Measurements from ENCODE around the gene CAPN5. TPM values are rescaled to one million over a fixed set of nuclear protein-coding genes. Genes with fewer than 3 reads are reported as not detected.

Gene CAPN5
- total RNA-seq, 2 experiments from 2014 or later, result 5.1 to 6.9 TPM

DNA sequence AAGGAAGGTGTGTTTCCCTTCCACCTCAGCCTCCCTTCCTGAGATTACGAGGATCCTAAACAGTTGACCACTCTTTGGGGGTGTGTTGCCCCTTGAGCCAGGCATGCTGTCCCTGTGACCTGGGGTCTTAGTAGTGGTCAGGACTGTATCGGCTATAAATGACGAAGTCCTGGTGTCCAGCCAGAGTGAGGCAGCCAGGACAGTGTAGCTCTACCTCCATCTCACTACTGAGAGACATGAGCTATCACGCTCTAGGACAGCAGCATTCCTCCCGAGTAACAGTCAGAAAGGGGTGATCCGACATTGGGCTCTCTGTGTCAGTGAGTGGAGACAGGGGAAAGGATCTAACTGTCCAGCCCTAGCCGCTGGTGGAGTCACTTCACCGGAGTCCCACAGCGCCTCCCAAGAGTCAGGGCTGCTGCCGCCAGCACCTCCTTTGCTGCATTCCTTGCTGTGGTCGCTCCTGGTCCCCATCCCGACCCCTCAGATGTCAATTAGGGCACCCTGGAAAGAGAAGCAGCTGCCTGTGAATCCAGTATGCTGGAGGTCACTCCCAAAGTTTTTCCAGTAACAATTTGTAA lies 35.8 kb upstream of the CAPN5 start:
- Mint-ChIP-seq H3K4me3 (no peak overlapping the region), H3K27ac (no peak overlapping the region), H3K36me3 (ENCODE audit: low read depth) (no peaks in the 10 kb centered on the region), H3K27me3 (peaks cover 40% of the 10 kb centered on the region), H3K9me3 (no peaks in the 10 kb centered on the region), H3K4me1 (ENCODE audit: low read depth) (no peaks in the 10 kb centered on the region)
- no peaks in the 10 kb centered on the region for H3K36me3 ChIP-seq (ENCODE audit: insufficient read depth, low read length)
- DNase-seq (no peak), ATAC-seq (ENCODE audit: poor library complexity) (no peak)
- intact Hi-C loops (cut with DNase I, micrococcal nuclease), result no loop called here
- no peak overlapping the region for H3K4me3 ChIP-seq (ENCODE audit: low read length)
- no peaks in the 10 kb centered on the region for H3K9me3 ChIP-seq (ENCODE audit: control insufficient read depth in 1 of 2, insufficient read depth in 1 of 2, low read length in 2 of 2)
- H3K27ac ChIP-seq (ENCODE audit: low read depth in 1 of 2, low read length in 2 of 2), result no peak overlapping the region
- ChIA-PET CTCF (no interaction called here), POLR2A (no interaction called here)
- peaks cover 0 to 20% of the 10 kb centered on the region in 2 experiments for H3K27me3 ChIP-seq (ENCODE audit: control insufficient read depth in 1 of 2, insufficient read depth in 2 of 2, low read length in 2 of 2)
- no peak for TF ChIP-seq CTCF (IDR thresholded peaks at IDR 0.05)
- H3K4me1 ChIP-seq (ENCODE audit: insufficient read depth, low read length), result no peaks in the 10 kb centered on the region

DNA sequence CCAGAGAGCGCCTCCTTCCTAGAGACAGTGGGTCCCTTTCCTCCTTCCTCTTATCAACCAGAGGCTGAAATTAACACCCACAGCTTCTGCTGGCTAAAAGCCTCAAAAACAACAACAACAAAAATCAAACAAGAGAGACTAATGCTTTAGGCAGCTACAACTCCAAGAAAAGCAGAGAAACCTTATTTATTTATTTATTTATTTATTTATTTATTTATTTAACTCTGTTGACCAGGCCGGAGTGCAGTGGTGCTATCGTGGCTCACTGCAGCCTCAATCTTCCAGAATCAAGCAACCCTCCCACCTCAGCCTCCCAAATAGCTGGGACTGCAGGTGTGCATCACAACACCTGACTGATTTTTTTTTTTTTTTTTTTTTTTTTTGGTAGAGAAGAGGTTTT lies 35.2 kb upstream of the CAPN5 start:
- Mint-ChIP-seq H3K9me3 (no peaks in the 10 kb centered on the region), H3K27ac (no peak overlapping the region), H3K4me3 (no peak overlapping the region), H3K27me3 (peaks cover 45% of the 10 kb centered on the region), H3K4me1 (ENCODE audit: low read depth) (no peaks in the 10 kb centered on the region), H3K36me3 (ENCODE audit: low read depth) (no peaks in the 10 kb centered on the region)
- Histone ChIP-seq H3K4me3 (ENCODE audit: low read length) (no peak overlapping the region), H3K4me1 (ENCODE audit: insufficient read depth, low read length) (no peaks in the 10 kb centered on the region), H3K27ac (ENCODE audit: low read depth in 1 of 2, low read length in 2 of 2) (no peak overlapping the region), H3K27me3 (ENCODE audit: control insufficient read depth in 1 of 2, insufficient read depth in 2 of 2, low read length in 2 of 2) (peaks cover under 1 to 23% of the 10 kb centered on the region in 2 experiments), H3K36me3 (ENCODE audit: insufficient read depth, low read length) (no peaks in the 10 kb centered on the region), H3K9me3 (ENCODE audit: control insufficient read depth in 1 of 2, insufficient read depth in 1 of 2, low read length in 2 of 2) (no peaks in the 10 kb centered on the region)
- DNase-seq, result no peak
- ATAC-seq (ENCODE audit: poor library complexity), result no peak
- no peak for TF ChIP-seq CTCF (IDR thresholded peaks at IDR 0.05)
- ChIA-PET POLR2A (interaction anchor here (0.5 kb wide), 1 partner anchor 102 kb away, joined by 3 read pairs; no protein-coding TSS in a partner anchor), CTCF (no interaction called here)
- intact Hi-C loops (cut with DNase I, micrococcal nuclease), result no loop called here

DNA sequence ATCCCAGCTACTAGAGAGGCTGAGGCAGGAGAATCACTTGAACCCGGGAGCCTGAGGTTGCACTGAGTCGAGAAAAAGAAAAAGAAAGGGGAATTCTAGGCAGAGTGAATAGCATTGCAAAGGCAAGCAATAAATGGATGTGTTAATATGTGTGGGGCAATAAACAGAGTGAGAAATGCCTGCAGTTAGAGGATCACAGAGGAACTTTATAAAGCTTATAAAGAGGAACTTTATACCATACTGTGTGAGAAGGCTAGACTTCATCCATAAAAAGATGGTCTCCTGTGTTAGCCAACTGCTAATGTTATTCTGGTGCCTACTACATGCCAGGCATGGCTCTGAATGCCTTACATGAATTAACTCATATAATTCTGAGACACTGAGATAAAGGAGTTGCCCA lies 31.7 kb upstream of the CAPN5 start:
- ATAC-seq (ENCODE audit: poor library complexity), result no peak
- POLR2A ChIA-PET, result no interaction called here
- Histone ChIP-seq H3K9me3 (ENCODE audit: control insufficient read depth in 1 of 2, insufficient read depth in 1 of 2, low read length in 2 of 2) (peaks cover 0 to under 1% of the 10 kb centered on the region in 2 experiments), H3K27me3 (ENCODE audit: control insufficient read depth in 1 of 2, insufficient read depth in 2 of 2, low read length in 2 of 2) (peaks cover 19 to 35% of the 10 kb centered on the region in 2 experiments), H3K36me3 (ENCODE audit: insufficient read depth, low read length) (no peaks in the 10 kb centered on the region), H3K4me3 (ENCODE audit: low read length) (no peak overlapping the region), H3K4me1 (ENCODE audit: insufficient read depth, low read length) (peaks cover 9% of the 10 kb centered on the region), H3K27ac (ENCODE audit: low read depth in 1 of 2, low read length in 2 of 2) (no peak overlapping the region)
- Mint-ChIP-seq H3K27ac (no peak overlapping the region), H3K27me3 (peaks cover 57% of the 10 kb centered on the region), H3K36me3 (ENCODE audit: low read depth) (no peaks in the 10 kb centered on the region), H3K4me3 (no peak overlapping the region), H3K4me1 (ENCODE audit: low read depth) (peaks cover 6% of the 10 kb centered on the region), H3K9me3 (no peaks in the 10 kb centered on the region)
- TF ChIP-seq CTCF (IDR thresholded peaks at IDR 0.05), result no peak
- intact Hi-C loops (cut with DNase I, micrococcal nuclease), result no loop called here
- CTCF ChIA-PET, result no interaction called here
- DNase-seq, result no peak
